HepG2 (cell line): Measurements from ENCODE around the gene CCL17. TPM values are rescaled to one million over a fixed set of nuclear protein-coding genes. Genes with fewer than 3 reads are reported as not detected.
A peak's percentile ranks its signal among the peaks of the same experiment; 100 is the strongest.

ENCODE experiments used
- AGO2 ChIP-seq: fragments of 200-400 bp; formaldehyde crosslinking; optimal IDR thresholded peaks from 2 replicates; pipeline ENCODE3; 2017; ENCODE audit warnings: mild to moderate bottlenecking, low read depth, low read length, moderate library complexity
- ATF7 ChIP-seq, 2 experiments: fragments of 450-650 bp in 1 of 2; sonication (generic) in 1 of 2; formaldehyde crosslinking in 1 of 2; IDR thresholded peaks; 2 replicates each; pipeline versions ENCODE4 v1.4.0 to v1.6.1; 2016 to 2020; ENCODE audit warnings: antibody characterized with exemption in 1 of 2, mild to moderate bottlenecking in 1 of 2, missing genetic modification reagents in 1 of 2
- MYNN ChIP-seq: sonication (generic); formaldehyde crosslinking; IDR thresholded peaks from 2 replicates; pipeline ENCODE4 v1.4.0; 2020; ENCODE audit warnings: mild to moderate bottlenecking, low read depth, missing genetic modification reagents
- PHF5A ChIP-seq: IDR thresholded peaks from one replicate; pipeline ENCODE4 v1.6.1; 2018; ENCODE audit warnings: low read depth, missing genetic modification reagents; ENCODE audit not compliant: unreplicated experiment
- PPARG ChIP-seq: conservative IDR thresholded peaks from 2 replicates; pipeline ENCODE4 v1.6.1; 2016; ENCODE audit warnings: missing biosample characterization, missing genetic modification reagents
- TAF15 ChIP-seq: fragments of 200-400 bp; formaldehyde crosslinking; IDR thresholded peaks from one replicate; pipeline ENCODE4 v1.6.1; 2018; ENCODE audit warnings: mild to moderate bottlenecking, low read depth, low read length; ENCODE audit not compliant: poor library complexity, severe bottlenecking
- ZNF331 ChIP-seq: sonication (generic); formaldehyde crosslinking; IDR thresholded peaks from 2 replicates; pipeline ENCODE4 v1.4.0; 2020; ENCODE audit warnings: missing genetic modification reagents
- ZNF510 ChIP-seq: sonication (generic); formaldehyde crosslinking; IDR thresholded peaks from 2 replicates; pipeline ENCODE4 v1.4.0; 2020; ENCODE audit warnings: low read depth, mild to moderate bottlenecking, missing genetic modification reagents
- ZNF770 ChIP-seq: sonication (generic); formaldehyde crosslinking; IDR thresholded peaks from 2 replicates; pipeline ENCODE4 v1.5.0; 2020; ENCODE audit warnings: mild to moderate bottlenecking, missing genetic modification reagents
- ZNF816 ChIP-seq: sonication (generic); formaldehyde crosslinking; IDR thresholded peaks from 2 replicates; pipeline ENCODE4 v1.8.0; 2022; ENCODE audit warnings: missing genetic modification reagents, mild to moderate bottlenecking, borderline replicate concordance
- polyA plus RNA-seq, 8 experiments: library from polyadenylated mRNA; depleted of rRNA in 3 of 8; stranded (reverse) in 7 of 8; unstranded in 1 of 8; fragments of >200 nt; fragmentation: Illumina TruSeq in 4 of 8; extraction: Trizol in 4 of 8; gene quantifications; 2 replicates each; pipeline versions ENCODE4 v1.2.1 to v1.2.3, GENCODE V29; 2011 to 2016; ENCODE audit warnings: low read depth in 4 of 8, missing spikeins in 1 of 8, mixed read lengths in 1 of 8; ENCODE audit not compliant: insufficient read depth in 1 of 8
- total RNA-seq, 5 experiments: library from RNA; depleted of rRNA; stranded (reverse); fragments of >200 nt; fragmentation: Illumina TruSeq; extraction: Trizol; gene quantifications; 2 replicates each; pipeline ENCODE4 v1.2.3, GENCODE V29; 2016; ENCODE audit warnings: low read depth in 1 of 5
- TF ChIP-seq, protein P1 (sequence below): sonication (generic); formaldehyde crosslinking; IDR thresholded peaks from 2 replicates; pipeline ENCODE4 v1.4.0; 2020; ENCODE audit warnings: missing genetic modification reagents
- TF ChIP-seq, protein P2 (sequence below): sonication (generic); formaldehyde crosslinking; IDR thresholded peaks from 2 replicates; pipeline ENCODE4 v1.8.1; 2023; ENCODE audit warnings: missing genetic modification reagents, mild to moderate bottlenecking, borderline replicate concordance
- TF ChIP-seq, protein P3 (sequence below): sonication (generic); formaldehyde crosslinking; IDR thresholded peaks from 2 replicates; pipeline ENCODE4 v1.9.0; 2022; ENCODE audit warnings: low read depth, missing genetic modification reagents
- TF ChIP-seq, protein P4 (sequence below): sonication (generic); formaldehyde crosslinking; IDR thresholded peaks from 2 replicates; pipeline ENCODE4 v1.8.1; 2023; ENCODE audit warnings: mild to moderate bottlenecking, missing genetic modification reagents
- TF ChIP-seq, protein P5 (sequence below): sonication (generic); formaldehyde crosslinking; conservative IDR thresholded peaks from 2 replicates; pipeline ENCODE4 v1.4.0; 2020; ENCODE audit warnings: missing genetic modification reagents
- TF ChIP-seq, protein P6 (sequence below): sonication (generic); formaldehyde crosslinking; IDR thresholded peaks from 2 replicates; pipeline ENCODE4 v1.4.0; 2020; ENCODE audit warnings: missing genetic modification reagents, borderline replicate concordance

CCL17 gene
- total and polyA plus RNA-seq, 2 of the 13 experiments (the other 11 are each of a cell fraction or from before 2014, with no cell fraction given) = not detected

GRCh38 chr16:57447186-57447962, 42.8 kb downstream of the CCL17 start, which contains the start of the genes CIAPIN1 and COQ9 (continued):
- TF ChIP-seq, protein P1, sequence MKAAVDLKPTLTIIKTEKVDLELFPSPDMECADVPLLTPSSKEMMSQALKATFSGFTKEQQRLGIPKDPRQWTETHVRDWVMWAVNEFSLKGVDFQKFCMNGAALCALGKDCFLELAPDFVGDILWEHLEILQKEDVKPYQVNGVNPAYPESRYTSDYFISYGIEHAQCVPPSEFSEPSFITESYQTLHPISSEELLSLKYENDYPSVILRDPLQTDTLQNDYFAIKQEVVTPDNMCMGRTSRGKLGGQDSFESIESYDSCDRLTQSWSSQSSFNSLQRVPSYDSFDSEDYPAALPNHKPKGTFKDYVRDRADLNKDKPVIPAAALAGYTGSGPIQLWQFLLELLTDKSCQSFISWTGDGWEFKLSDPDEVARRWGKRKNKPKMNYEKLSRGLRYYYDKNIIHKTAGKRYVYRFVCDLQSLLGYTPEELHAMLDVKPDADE (CRISPR knock-in tag) = no peak
- TF ChIP-seq, protein P2, sequence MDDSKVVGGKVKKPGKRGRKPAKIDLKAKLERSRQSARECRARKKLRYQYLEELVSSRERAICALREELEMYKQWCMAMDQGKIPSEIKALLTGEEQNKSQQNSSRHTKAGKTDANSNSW (CRISPR knock-in tag) = peak; percentile 87; the same call in 1 of the 2 replicates
- TF ChIP-seq ZNF331 (CRISPR knock-in tag) (peak; percentile 72; the same call in 1 of the 2 replicates), MYNN (peak; percentile 65; the same call in 1 of the 2 replicates), ATF7 (IDR thresholded peaks at IDR 0.05) (no peak), ATF7 (CRISPR knock-in tag; IDR thresholded peaks at IDR 0.05) (peak; percentile 82), ZNF770 (CRISPR knock-in tag) (peak; percentile 82), ZNF816 (peak; percentile 35; the same call in 1 of the 2 replicates), TAF15 (peak; percentile 22), PPARG (peak; percentile 73), PHF5A (CRISPR knock-in tag) (peak; percentile 84), ZNF510 (CRISPR knock-in tag) (peak; percentile 95; the same call in 1 of the 2 replicates), AGO2 (peak; percentile 65)
- TF ChIP-seq, protein P3, sequence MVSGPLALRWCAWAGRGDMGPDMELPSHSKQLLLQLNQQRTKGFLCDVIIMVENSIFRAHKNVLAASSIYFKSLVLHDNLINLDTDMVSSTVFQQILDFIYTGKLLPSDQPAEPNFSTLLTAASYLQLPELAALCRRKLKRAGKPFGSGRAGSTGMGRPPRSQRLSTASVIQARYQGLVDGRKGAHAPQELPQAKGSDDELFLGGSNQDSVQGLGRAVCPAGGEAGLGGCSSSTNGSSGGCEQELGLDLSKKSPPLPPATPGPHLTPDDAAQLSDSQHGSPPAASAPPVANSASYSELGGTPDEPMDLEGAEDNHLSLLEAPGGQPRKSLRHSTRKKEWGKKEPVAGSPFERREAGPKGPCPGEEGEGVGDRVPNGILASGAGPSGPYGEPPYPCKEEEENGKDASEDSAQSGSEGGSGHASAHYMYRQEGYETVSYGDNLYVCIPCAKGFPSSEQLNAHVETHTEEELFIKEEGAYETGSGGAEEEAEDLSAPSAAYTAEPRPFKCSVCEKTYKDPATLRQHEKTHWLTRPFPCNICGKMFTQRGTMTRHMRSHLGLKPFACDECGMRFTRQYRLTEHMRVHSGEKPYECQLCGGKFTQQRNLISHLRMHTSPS (CRISPR knock-in tag) = no peak; the same call in 1 of the 2 replicates
- TF ChIP-seq, protein P4, sequence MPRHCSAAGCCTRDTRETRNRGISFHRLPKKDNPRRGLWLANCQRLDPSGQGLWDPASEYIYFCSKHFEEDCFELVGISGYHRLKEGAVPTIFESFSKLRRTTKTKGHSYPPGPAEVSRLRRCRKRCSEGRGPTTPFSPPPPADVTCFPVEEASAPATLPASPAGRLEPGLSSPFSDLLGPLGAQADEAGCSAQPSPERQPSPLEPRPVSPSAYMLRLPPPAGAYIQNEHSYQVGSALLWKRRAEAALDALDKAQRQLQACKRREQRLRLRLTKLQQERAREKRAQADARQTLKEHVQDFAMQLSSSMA = peak; percentile 67; the same call in 1 of the 2 replicates
- TF ChIP-seq, protein P5, sequence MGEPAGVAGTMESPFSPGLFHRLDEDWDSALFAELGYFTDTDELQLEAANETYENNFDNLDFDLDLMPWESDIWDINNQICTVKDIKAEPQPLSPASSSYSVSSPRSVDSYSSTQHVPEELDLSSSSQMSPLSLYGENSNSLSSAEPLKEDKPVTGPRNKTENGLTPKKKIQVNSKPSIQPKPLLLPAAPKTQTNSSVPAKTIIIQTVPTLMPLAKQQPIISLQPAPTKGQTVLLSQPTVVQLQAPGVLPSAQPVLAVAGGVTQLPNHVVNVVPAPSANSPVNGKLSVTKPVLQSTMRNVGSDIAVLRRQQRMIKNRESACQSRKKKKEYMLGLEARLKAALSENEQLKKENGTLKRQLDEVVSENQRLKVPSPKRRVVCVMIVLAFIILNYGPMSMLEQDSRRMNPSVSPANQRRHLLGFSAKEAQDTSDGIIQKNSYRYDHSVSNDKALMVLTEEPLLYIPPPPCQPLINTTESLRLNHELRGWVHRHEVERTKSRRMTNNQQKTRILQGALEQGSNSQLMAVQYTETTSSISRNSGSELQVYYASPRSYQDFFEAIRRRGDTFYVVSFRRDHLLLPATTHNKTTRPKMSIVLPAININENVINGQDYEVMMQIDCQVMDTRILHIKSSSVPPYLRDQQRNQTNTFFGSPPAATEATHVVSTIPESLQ (CRISPR knock-in tag) = no peak
- TF ChIP-seq, protein P6, sequence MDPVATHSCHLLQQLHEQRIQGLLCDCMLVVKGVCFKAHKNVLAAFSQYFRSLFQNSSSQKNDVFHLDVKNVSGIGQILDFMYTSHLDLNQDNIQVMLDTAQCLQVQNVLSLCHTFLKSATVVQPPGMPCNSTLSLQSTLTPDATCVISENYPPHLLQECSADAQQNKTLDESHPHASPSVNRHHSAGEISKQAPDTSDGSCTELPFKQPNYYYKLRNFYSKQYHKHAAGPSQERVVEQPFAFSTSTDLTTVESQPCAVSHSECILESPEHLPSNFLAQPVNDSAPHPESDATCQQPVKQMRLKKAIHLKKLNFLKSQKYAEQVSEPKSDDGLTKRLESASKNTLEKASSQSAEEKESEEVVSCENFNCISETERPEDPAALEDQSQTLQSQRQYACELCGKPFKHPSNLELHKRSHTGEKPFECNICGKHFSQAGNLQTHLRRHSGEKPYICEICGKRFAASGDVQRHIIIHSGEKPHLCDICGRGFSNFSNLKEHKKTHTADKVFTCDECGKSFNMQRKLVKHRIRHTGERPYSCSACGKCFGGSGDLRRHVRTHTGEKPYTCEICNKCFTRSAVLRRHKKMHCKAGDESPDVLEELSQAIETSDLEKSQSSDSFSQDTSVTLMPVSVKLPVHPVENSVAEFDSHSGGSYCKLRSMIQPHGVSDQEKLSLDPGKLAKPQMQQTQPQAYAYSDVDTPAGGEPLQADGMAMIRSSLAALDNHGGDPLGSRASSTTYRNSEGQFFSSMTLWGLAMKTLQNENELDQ (CRISPR knock-in tag) = peak; percentile 70; the same call in 1 of the 2 replicates
